Peyer's patch (tissue), 4 donors: ENCODE results near the gene ZSCAN10.

Experiments
- POLR2A ChIP-seq, 2 donors: fragments of 450-650 bp; IDR thresholded peaks; one replicate each; pipeline ENCODE4 v1.5.1; 2017; ENCODE audit warnings: antibody characterized with exemption in 2 of 2, mild to moderate bottlenecking in 2 of 2, moderate library complexity in 2 of 2
- TF ChIP-seq, protein P1 (sequence below), 6 experiments: fragments of 450-650 bp in 4 of 6; fragments of 200-600 bp in 2 of 6; sonication (generic) in 1 of 6; IDR thresholded peaks; one replicate each; pipeline ENCODE4 v1.5.1; 2017 to 2019; ENCODE audit warnings: antibody characterized with exemption in 6 of 6, mild to moderate bottlenecking in 3 of 6, moderate library complexity in 1 of 6

DNA sequence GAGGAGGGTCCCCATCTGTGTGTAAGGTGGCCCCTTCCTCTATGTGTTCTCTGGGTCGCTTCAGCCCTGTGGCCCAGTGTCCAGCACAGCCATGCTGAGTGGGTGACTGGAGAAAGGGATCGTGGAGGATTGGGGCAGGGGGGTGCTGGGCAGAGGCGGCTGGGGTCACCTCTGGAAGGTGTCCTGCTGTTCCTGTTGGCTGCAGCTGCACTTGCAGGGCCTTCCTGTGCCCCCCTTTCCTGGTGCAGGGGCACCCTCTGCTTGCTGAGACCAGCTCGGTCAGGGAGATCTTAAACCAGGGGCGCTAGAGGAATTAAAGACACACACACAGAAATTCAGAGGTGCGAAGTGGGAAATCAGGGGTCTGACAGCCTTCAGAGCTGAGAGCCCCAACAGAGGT is 22.5 kb downstream of the ZSCAN10 start:
- TF ChIP-seq, protein P1, sequence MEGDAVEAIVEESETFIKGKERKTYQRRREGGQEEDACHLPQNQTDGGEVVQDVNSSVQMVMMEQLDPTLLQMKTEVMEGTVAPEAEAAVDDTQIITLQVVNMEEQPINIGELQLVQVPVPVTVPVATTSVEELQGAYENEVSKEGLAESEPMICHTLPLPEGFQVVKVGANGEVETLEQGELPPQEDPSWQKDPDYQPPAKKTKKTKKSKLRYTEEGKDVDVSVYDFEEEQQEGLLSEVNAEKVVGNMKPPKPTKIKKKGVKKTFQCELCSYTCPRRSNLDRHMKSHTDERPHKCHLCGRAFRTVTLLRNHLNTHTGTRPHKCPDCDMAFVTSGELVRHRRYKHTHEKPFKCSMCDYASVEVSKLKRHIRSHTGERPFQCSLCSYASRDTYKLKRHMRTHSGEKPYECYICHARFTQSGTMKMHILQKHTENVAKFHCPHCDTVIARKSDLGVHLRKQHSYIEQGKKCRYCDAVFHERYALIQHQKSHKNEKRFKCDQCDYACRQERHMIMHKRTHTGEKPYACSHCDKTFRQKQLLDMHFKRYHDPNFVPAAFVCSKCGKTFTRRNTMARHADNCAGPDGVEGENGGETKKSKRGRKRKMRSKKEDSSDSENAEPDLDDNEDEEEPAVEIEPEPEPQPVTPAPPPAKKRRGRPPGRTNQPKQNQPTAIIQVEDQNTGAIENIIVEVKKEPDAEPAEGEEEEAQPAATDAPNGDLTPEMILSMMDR (IDR thresholded peaks at IDR 0.05), result no peak
- TF ChIP-seq POLR2A (IDR thresholded peaks at IDR 0.05), result no peak
